Kidney glomerular epithelial cell (primary cell): Measurements from ENCODE around the gene MYOD1.

Source experiments
- DNase-seq: peaks from one replicate; lab custom pipeline; 2025; lab: John Stamatoyannopoulos, UW

Gene MYOD1

GRCh38 chr11:17750013-17750800 is 30.8 kb downstream of the MYOD1 start:
- DNase-seq, result no peak

GRCh38 chr11:17750801-17751165 is 31.4 kb downstream of the MYOD1 start:
- no peak for DNase-seq

GRCh38 chr11:17751558-17751957 is 32.2 kb downstream of the MYOD1 start:
- no peak for DNase-seq

- DNase-seq, result no peak
These were observed 32.8 kb downstream of the MYOD1 start for GRCh38 chr11:17752144-17752543.

- DNase-seq, result no peak
These were observed 33.8 kb downstream of the MYOD1 start for GRCh38 chr11:17753153-17753552.

- no peak for DNase-seq
These were observed 34.3 kb downstream of the MYOD1 start for GRCh38 chr11:17753641-17754040.

- DNase-seq, result no peak
These were observed 36.5 kb downstream of the MYOD1 start for GRCh38 chr11:17755891-17756290.

GRCh38 chr11:17760102-17761029 is 41.0 kb downstream of the MYOD1 start:
- DNase-seq, result peak; percentile 5

- DNase-seq, result no peak
These were observed 43.1 kb downstream of the MYOD1 start for GRCh38 chr11:17762309-17762974.

- no peak for DNase-seq
These were observed 43.9 kb downstream of the MYOD1 start for GRCh38 chr11:17763244-17763643.

GRCh38 chr11:17763703-17764102 is 44.3 kb downstream of the MYOD1 start:
- DNase-seq, result no peak

GRCh38 chr11:17764446-17765218 is 45.3 kb downstream of the MYOD1 start:
- no peak for DNase-seq

GRCh38 chr11:17765356-17766072 is 46.1 kb downstream of the MYOD1 start:
- DNase-seq, result no peak

- no peak for DNase-seq
These were observed 46.6 kb downstream of the MYOD1 start for GRCh38 chr11:17766073-17766359.

- DNase-seq, result no peak
These were observed 47.2 kb downstream of the MYOD1 start for GRCh38 chr11:17766590-17766989.

- DNase-seq, result no peak
These were observed 48.0 kb downstream of the MYOD1 start for GRCh38 chr11:17767301-17767885.

GRCh38 chr11:17767914-17768313 is 48.5 kb downstream of the MYOD1 start:
- no peak for DNase-seq

GRCh38 chr11:17768547-17768946 is 49.2 kb downstream of the MYOD1 start:
- no peak for DNase-seq

GRCh38 chr11:17769218-17769617 is 49.8 kb downstream of the MYOD1 start:
- DNase-seq, result no peak

GRCh38 chr11:17770048-17770652 is 50.8 kb downstream of the MYOD1 start:
- no peak for DNase-seq

GRCh38 chr11:17770917-17771316 is 51.5 kb downstream of the MYOD1 start:
- no peak for DNase-seq
